Hepatocyte (in vitro differentiated cells): Measurements from ENCODE around the gene CNPY2. TPM values are rescaled to one million over a fixed set of nuclear protein-coding genes. Genes with fewer than 3 reads are reported as not detected.
"Not testable (repeated sequence)": the region's sequence is repeated elsewhere in the genome, so short reads cannot be mapped to it uniquely, and the experiment has no call there.

ENCODE experiments used
- DNase-seq: peaks from one replicate; pipeline ENCODE4 v3.0.0-alpha.2; 2016; ENCODE audit warnings: low spot score
- H2AFZ ChIP-seq: fragments of 200-600 bp; sonication (generic); 2 replicates; pipeline ENCODE4 v1.6.0; 2016; ENCODE audit warnings: antibody characterized with exemption, mild to moderate bottlenecking
- H3K27ac ChIP-seq: fragments of 200-600 bp; sonication (generic); 2 replicates; pipeline ENCODE4 v1.5.1; 2016; ENCODE audit warnings: mild to moderate bottlenecking
- H3K27me3 ChIP-seq: fragments of 200-600 bp; sonication (generic); 2 replicates; pipeline ENCODE4 v1.6.1; 2016
- H3K36me3 ChIP-seq: fragments of 200-600 bp; sonication (generic); replicated peaks from 2 replicates; pipeline ENCODE4 v1.5.1; 2016; ENCODE audit warnings: low read depth; ENCODE audit not compliant: insufficient read depth
- H3K4me1 ChIP-seq: fragments of 200-600 bp; sonication (generic); 2 replicates; pipeline ENCODE4 v1.5.1; 2016; ENCODE audit warnings: mild to moderate bottlenecking, moderate library complexity; ENCODE audit not compliant: insufficient read depth
- H3K4me2 ChIP-seq: fragments of 200-600 bp; sonication (generic); 2 replicates; pipeline ENCODE4 v1.6.0; 2016
- H3K4me3 ChIP-seq: fragments of 200-600 bp; sonication (generic); 2 replicates; pipeline ENCODE4 v1.5.1; 2016; ENCODE audit warnings: mild to moderate bottlenecking
- H3K79me2 ChIP-seq: fragments of 200-600 bp; sonication (generic); 2 replicates; pipeline ENCODE4 v1.6.0; 2017; ENCODE audit warnings: mild to moderate bottlenecking
- H3K9me2 ChIP-seq: fragments of 200-600 bp; sonication (generic); replicated peaks from 2 replicates; pipeline ENCODE4 v1.6.0; 2017; ENCODE audit warnings: mild to moderate bottlenecking; ENCODE audit not compliant: insufficient read depth
- H3K9me3 ChIP-seq: fragments of 200-600 bp; sonication (generic); 2 replicates; pipeline ENCODE4 v1.5.1; 2016; ENCODE audit warnings: low read depth, mild to moderate bottlenecking
- H4K20me1 ChIP-seq: fragments of 200-600 bp; sonication (generic); 2 replicates; pipeline ENCODE4 v1.6.0; 2016; ENCODE audit warnings: mild to moderate bottlenecking; ENCODE audit not compliant: insufficient read depth, poor library complexity, severe bottlenecking
- CTCF ChIP-seq: fragments of 200-600 bp; sonication (generic); IDR thresholded peaks from 2 replicates; pipeline ENCODE4 v1.5.1; 2016; ENCODE audit warnings: antibody characterized with exemption, mild to moderate bottlenecking; ENCODE audit not compliant: poor library complexity
- EZH2 ChIP-seq: fragments of 200-600 bp; sonication (generic); IDR thresholded peaks from 2 replicates; pipeline ENCODE4 v1.6.1; 2016; ENCODE audit warnings: antibody characterized with exemption, mild to moderate bottlenecking, borderline replicate concordance
- EZH2phosphoT487 ChIP-seq: fragments of 200-600 bp; sonication (generic); IDR thresholded peaks from one replicate; pipeline ENCODE4 v1.6.1; 2018; ENCODE audit warnings: antibody characterized with exemption, mild to moderate bottlenecking, low read depth, moderate library complexity; ENCODE audit not compliant: unreplicated experiment, severe bottlenecking
- WGBS: methylation state at CpG from one replicate; pipeline ENCODE4 v1.1.6; 2016; ENCODE audit warnings: low lambda C conversion rate; ENCODE audit errors: missing lambda C conversion rate; 5-methylcytosine and 5-hydroxymethylcytosine counted together
- polyA plus RNA-seq: library from polyadenylated mRNA; unstranded; fragments of >200 nt; fragmentation: Nextera tagmentation; extraction: Ambion mirVana; gene quantifications from 2 replicates; pipeline ENCODE4 v1.2.1, GENCODE V29; 2016
- total RNA-seq: library from RNA; depleted of rRNA; stranded (reverse); fragments of >200 nt; gene quantifications from 2 replicates; pipeline ENCODE4 v1.2.3, GENCODE V29; 2014

Gene CNPY2
- total and polyA plus RNA-seq, 2 experiments from 2014 or later = 179 to 428 TPM

GRCh38 chr12:56293795-56294194 is 22.0 kb downstream of the CNPY2 start:
- Histone ChIP-seq H4K20me1 (peaks cover 20% of the 10 kb centered on the region), H3K4me1 (peaks cover 8% of the 10 kb centered on the region), H3K27ac (no peak overlapping the region), H3K27me3 (no peaks in the 10 kb centered on the region), H3K4me2 (no peak overlapping the region), H3K9me3 (no peaks in the 10 kb centered on the region), H3K36me3 (no peaks in the 10 kb centered on the region), H2AFZ (no peak overlapping the region), H3K9me2 (no peaks in the 10 kb centered on the region), H3K4me3 (no peak overlapping the region), H3K79me2 (peaks cover 98% of the 10 kb centered on the region)
- TF ChIP-seq EZH2 = no peak
- TF ChIP-seq CTCF = no peak
- TF ChIP-seq EZH2phosphoT487 = no peak
- 88% methylated on average over 5 of the region's 5 CpGs for WGBS
- DNase-seq = no peak

- H3K36me3 ChIP-seq = no peaks in the 10 kb centered on the region
- WGBS = 86% methylated on average over 3 of the region's 3 CpGs
- H3K9me2 ChIP-seq = no peaks in the 10 kb centered on the region
- no peak for DNase-seq
- no peaks in the 10 kb centered on the region for H3K9me3 ChIP-seq
- H4K20me1 ChIP-seq = peaks cover 5% of the 10 kb centered on the region
- no peak overlapping the region for H3K4me2 ChIP-seq
- TF ChIP-seq CTCF = no peak
- TF ChIP-seq EZH2 = no peak
- no peak for TF ChIP-seq EZH2phosphoT487
- H3K27me3 ChIP-seq = no peaks in the 10 kb centered on the region
- no peak overlapping the region for H3K4me3 ChIP-seq
- H3K27ac ChIP-seq = no peak overlapping the region
- no peaks in the 10 kb centered on the region for H3K4me1 ChIP-seq
- no peak overlapping the region for H2AFZ ChIP-seq
- peaks cover 64% of the 10 kb centered on the region for H3K79me2 ChIP-seq
These were observed 26.9 kb downstream of the CNPY2 start for GRCh38 chr12:56288705-56289387.

- no peak for TF ChIP-seq EZH2phosphoT487
- TF ChIP-seq CTCF = no peak
- TF ChIP-seq EZH2 = no peak
- no peaks in the 10 kb centered on the region for H3K36me3 ChIP-seq
These were observed 29.6 kb downstream of the CNPY2 start for GRCh38 chr12:56286044-56286830.

GRCh38 chr12:56284263-56284662 is 31.5 kb downstream of the CNPY2 start:
- peaks cover 20% of the 10 kb centered on the region for H3K79me2 ChIP-seq
- not testable (repeated sequence) for H3K4me3 ChIP-seq, H3K9me2 ChIP-seq, H3K27me3 ChIP-seq, H3K9me3 ChIP-seq, DNase-seq, H3K36me3 ChIP-seq, H3K4me1 ChIP-seq, H3K4me2 ChIP-seq, H4K20me1 ChIP-seq, H3K27ac ChIP-seq, H2AFZ ChIP-seq
- 96% methylated on average over 3 of the region's 5 CpGs for WGBS

More at GRCh38 chr12:56286044-56286830, 29.6 kb downstream of the CNPY2 start:
- 74% methylated on average over 4 of the region's 4 CpGs for WGBS
- H3K4me3 ChIP-seq = no peak overlapping the region
- H2AFZ ChIP-seq = no peak overlapping the region
- no peak overlapping the region for H3K27ac ChIP-seq
- H3K9me3 ChIP-seq = no peaks in the 10 kb centered on the region
- no peak for DNase-seq
- H3K9me2 ChIP-seq = no peaks in the 10 kb centered on the region
- no peaks in the 10 kb centered on the region for H3K27me3 ChIP-seq
- no peaks in the 10 kb centered on the region for H4K20me1 ChIP-seq
- peaks cover 38% of the 10 kb centered on the region for H3K79me2 ChIP-seq
- H3K4me1 ChIP-seq = no peaks in the 10 kb centered on the region
- no peak overlapping the region for H3K4me2 ChIP-seq
